Activated T-cell treated with anti-CD3 and anti-CD28 coated beads, Interleukin-2, amount 50 U/mL, for 48 hours (primary cell): Measurements from ENCODE around the gene MYRIP.
"Not testable (repeated sequence)": the region's sequence is repeated elsewhere in the genome, so short reads cannot be mapped to it uniquely, and the experiment has no call there.

Experiments
- DNase-seq, 2 experiments: peaks; one replicate each; pipeline ENCODE4 v3.0.0-alpha.2; 2020

MYRIP gene

GRCh38 chr3:39809181-39809994 lies at the start of gene MYRIP:
TSS of gene MYRIP (plus strand) at chr3:39809609. CDS start at chr3:39900817, 91,208 bp downstream.
- peak; percentile 19 for DNase-seq

GRCh38 chr3:39760325-39760724 lies 49.1 kb upstream of the MYRIP start:
- DNase-seq, result no peak

GRCh38 chr3:39762537-39763070 lies 46.8 kb upstream of the MYRIP start:
- no peak for DNase-seq

- no peak for DNase-seq
These were observed 46.0 kb upstream of the MYRIP start for GRCh38 chr3:39763390-39763789.

GRCh38 chr3:39765575-39765974 lies 43.8 kb upstream of the MYRIP start:
- no peak for DNase-seq

GRCh38 chr3:39766433-39766832 lies 43.0 kb upstream of the MYRIP start:
- DNase-seq, result no peak

- not testable (repeated sequence) for DNase-seq
These were observed 42.5 kb upstream of the MYRIP start for GRCh38 chr3:39766909-39767308.

GRCh38 chr3:39778168-39778567 lies 31.2 kb upstream of the MYRIP start:
- not testable (repeated sequence) for DNase-seq

- no peak for DNase-seq
These were observed 29.7 kb upstream of the MYRIP start for GRCh38 chr3:39779511-39780230.

GRCh38 chr3:39780352-39780751 lies 29.1 kb upstream of the MYRIP start:
- DNase-seq, result no peak

- DNase-seq, result no peak
These were observed 28.4 kb upstream of the MYRIP start for GRCh38 chr3:39781025-39781424.

- no peak for DNase-seq
These were observed 27.8 kb upstream of the MYRIP start for GRCh38 chr3:39781632-39782031.

GRCh38 chr3:39783680-39784079 lies 25.7 kb upstream of the MYRIP start:
- DNase-seq, result no peak

- no peak for DNase-seq
These were observed 24.5 kb upstream of the MYRIP start for GRCh38 chr3:39784922-39785321.

GRCh38 chr3:39788128-39788883 lies 21.1 kb upstream of the MYRIP start:
- no peak for DNase-seq

GRCh38 chr3:39791603-39792002 lies 17.8 kb upstream of the MYRIP start:
- no peak for DNase-seq

- DNase-seq, result no peak
These were observed 14.5 kb upstream of the MYRIP start for GRCh38 chr3:39794880-39795279.

GRCh38 chr3:39801216-39801615 lies 8.2 kb upstream of the MYRIP start:
- no peak for DNase-seq

GRCh38 chr3:39802486-39802885 lies 6.9 kb upstream of the MYRIP start:
- DNase-seq, result not testable (repeated sequence)

- DNase-seq, result no peak
These were observed 5.5 kb upstream of the MYRIP start for GRCh38 chr3:39803956-39804355.

GRCh38 chr3:39804951-39805350 lies 4.5 kb upstream of the MYRIP start:
- no peak for DNase-seq

- no peak for DNase-seq
These were observed 3.8 kb upstream of the MYRIP start for GRCh38 chr3:39805650-39806049.

GRCh38 chr3:39806820-39807219 lies 2.6 kb upstream of the MYRIP start:
- no peak for DNase-seq
